ENCODE measurements around the gene FANCL.

GRCh38 chr2:58237741-58238140 lies 3.4 kb downstream of the FANCL start:
- no peak for TF ChIP-seq POLR2A (IDR thresholded peaks at IDR 0.05; ENCODE audit: low read length)
- TF ChIP-seq GATA1 (IDR thresholded peaks at IDR 0.05; ENCODE audit: low read depth, low read length): no peak
